Measurements from ENCODE around the gene CRKL. TPM values are rescaled to one million over a fixed set of nuclear protein-coding genes. Genes with fewer than 3 reads are reported as not detected.
A peak's percentile ranks its signal among the peaks of the same experiment; 100 is the strongest.

The CRKL gene
- total RNA-seq, 1 experiment from 2014 or later, result 69.9 TPM

DNA sequence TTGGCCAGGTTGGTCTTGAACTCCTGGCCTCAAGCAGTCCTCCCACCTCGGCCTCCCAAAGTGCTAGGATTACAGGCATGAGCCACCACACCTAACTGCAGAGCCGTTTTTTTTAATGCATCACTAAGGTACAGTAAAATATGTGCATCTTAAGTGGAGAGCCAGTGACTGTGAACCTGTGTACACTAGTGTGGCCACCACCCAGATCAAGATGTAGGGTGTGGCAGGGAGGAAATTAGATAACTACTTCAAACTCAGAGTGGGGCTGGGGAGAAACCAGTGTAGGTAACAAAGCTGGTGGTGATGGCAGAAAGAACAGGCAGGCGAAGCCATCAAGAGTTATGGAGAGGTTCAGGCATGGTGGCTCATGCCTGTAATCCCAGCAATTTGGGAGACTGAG is 44.0 kb upstream of the CRKL start:
- Mint-ChIP-seq H3K36me3 (ENCODE audit: insufficient read depth, unreplicated experiment) (peaks cover 11% of the 10 kb centered on the region), H3K27me3 (ENCODE audit: unreplicated experiment) (no peaks in the 10 kb centered on the region), H3K9me3 (ENCODE audit: low read depth, unreplicated experiment) (no peaks in the 10 kb centered on the region), H3K4me3 (ENCODE audit: low read depth, unreplicated experiment) (no peak overlapping the region), H3K4me1 (ENCODE audit: low read depth, unreplicated experiment) (no peaks in the 10 kb centered on the region), H3K27ac (ENCODE audit: unreplicated experiment) (no peak overlapping the region)
- BruUV-seq (replicated peaks), result no TSS peak
- TF ChIP-seq, protein P1, sequence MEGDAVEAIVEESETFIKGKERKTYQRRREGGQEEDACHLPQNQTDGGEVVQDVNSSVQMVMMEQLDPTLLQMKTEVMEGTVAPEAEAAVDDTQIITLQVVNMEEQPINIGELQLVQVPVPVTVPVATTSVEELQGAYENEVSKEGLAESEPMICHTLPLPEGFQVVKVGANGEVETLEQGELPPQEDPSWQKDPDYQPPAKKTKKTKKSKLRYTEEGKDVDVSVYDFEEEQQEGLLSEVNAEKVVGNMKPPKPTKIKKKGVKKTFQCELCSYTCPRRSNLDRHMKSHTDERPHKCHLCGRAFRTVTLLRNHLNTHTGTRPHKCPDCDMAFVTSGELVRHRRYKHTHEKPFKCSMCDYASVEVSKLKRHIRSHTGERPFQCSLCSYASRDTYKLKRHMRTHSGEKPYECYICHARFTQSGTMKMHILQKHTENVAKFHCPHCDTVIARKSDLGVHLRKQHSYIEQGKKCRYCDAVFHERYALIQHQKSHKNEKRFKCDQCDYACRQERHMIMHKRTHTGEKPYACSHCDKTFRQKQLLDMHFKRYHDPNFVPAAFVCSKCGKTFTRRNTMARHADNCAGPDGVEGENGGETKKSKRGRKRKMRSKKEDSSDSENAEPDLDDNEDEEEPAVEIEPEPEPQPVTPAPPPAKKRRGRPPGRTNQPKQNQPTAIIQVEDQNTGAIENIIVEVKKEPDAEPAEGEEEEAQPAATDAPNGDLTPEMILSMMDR (IDR thresholded peaks at IDR 0.05; ENCODE audit: unreplicated experiment), result no peak
- no peak for DNase-seq
- intact Hi-C loops (cut with micrococcal nuclease; ENCODE audit: unreplicated experiment), result no loop called here
- CTCF ChIA-PET, result interaction anchor here (0.6 to 1.6 kb wide), 2 partner anchors 9 to 12 kb away, joined by 3 to 4 read pairs; no protein-coding TSS in a partner anchor

DNA sequence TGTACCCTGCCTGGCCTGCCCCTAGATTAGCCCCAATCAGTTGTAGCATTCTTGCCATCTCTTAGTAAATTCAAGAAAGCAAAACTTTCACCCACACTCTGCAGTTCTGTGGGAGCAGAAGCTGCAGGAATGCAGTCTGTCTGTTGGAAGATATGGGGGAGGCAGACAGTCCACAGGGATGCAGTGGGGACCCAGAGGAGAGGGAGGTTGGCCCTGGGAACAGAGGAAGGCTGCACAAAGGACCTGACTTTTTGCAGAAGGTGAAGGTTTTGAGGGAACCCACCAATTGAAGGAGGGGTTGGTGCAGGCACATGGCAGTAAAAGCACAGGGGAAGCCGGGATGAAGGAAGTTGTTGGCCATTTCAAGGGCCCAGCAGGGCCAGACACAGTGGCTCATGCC is 41.9 kb upstream of the CRKL start:
- CTCF ChIA-PET, result interaction anchor here (0.7 to 0.8 kb wide), 2 partner anchors 62 to 98 kb away, joined by 3 to 5 read pairs; no protein-coding TSS in a partner anchor

DNA sequence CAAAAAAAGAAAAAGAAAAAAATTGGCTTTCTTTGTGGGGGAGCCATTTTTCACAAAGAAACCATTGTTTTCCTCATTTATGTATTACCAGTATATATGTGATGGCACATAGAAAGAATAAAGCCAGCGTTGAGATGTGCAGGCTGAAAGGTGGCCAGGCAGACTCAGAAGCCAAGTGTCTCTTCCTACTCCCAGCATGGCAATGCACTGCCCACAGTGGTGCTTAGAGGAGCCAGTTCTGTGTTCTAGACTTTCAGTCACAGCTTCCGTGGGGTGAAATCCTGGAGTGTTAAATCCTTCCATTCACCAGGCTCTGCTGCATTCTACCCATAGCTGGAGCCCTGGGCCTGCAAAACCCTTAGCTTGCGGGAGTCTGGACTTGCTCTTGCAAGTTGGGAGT is 39.5 kb upstream of the CRKL start:
- Mint-ChIP-seq H3K9me3 (ENCODE audit: low read depth, unreplicated experiment) (no peaks in the 10 kb centered on the region), H3K27me3 (ENCODE audit: unreplicated experiment) (no peaks in the 10 kb centered on the region), H3K4me1 (ENCODE audit: low read depth, unreplicated experiment) (peaks cover 20% of the 10 kb centered on the region), H3K36me3 (ENCODE audit: insufficient read depth, unreplicated experiment) (peaks cover 18% of the 10 kb centered on the region), H3K27ac (ENCODE audit: unreplicated experiment) (no peak overlapping the region), H3K4me3 (ENCODE audit: low read depth, unreplicated experiment) (no peak overlapping the region)
- intact Hi-C loops (cut with micrococcal nuclease; ENCODE audit: unreplicated experiment), result no loop called here
- TF ChIP-seq, protein P1 (IDR thresholded peaks at IDR 0.05; ENCODE audit: unreplicated experiment), result no peak
- no TSS peak for BruUV-seq (replicated peaks)
- CTCF ChIA-PET, result interaction anchor here (0.7 kb wide), 1 partner anchor 15 kb away, joined by 3 read pairs; no protein-coding TSS in a partner anchor
- no peak for DNase-seq

More for the DNA sequence above, 41.9 kb upstream of the CRKL start:
- TF ChIP-seq, protein P1 (IDR thresholded peaks at IDR 0.05; ENCODE audit: unreplicated experiment), result no peak
- intact Hi-C loops (cut with micrococcal nuclease; ENCODE audit: unreplicated experiment), result no loop called here
- Mint-ChIP-seq H3K36me3 (ENCODE audit: insufficient read depth, unreplicated experiment) (peaks cover 14% of the 10 kb centered on the region), H3K27me3 (ENCODE audit: unreplicated experiment) (no peaks in the 10 kb centered on the region), H3K9me3 (ENCODE audit: low read depth, unreplicated experiment) (no peaks in the 10 kb centered on the region), H3K4me1 (ENCODE audit: low read depth, unreplicated experiment) (no peaks in the 10 kb centered on the region), H3K27ac (ENCODE audit: unreplicated experiment) (no peak overlapping the region), H3K4me3 (ENCODE audit: low read depth, unreplicated experiment) (no peak overlapping the region)
- no TSS peak for BruUV-seq (replicated peaks)
- no peak for DNase-seq

DNA sequence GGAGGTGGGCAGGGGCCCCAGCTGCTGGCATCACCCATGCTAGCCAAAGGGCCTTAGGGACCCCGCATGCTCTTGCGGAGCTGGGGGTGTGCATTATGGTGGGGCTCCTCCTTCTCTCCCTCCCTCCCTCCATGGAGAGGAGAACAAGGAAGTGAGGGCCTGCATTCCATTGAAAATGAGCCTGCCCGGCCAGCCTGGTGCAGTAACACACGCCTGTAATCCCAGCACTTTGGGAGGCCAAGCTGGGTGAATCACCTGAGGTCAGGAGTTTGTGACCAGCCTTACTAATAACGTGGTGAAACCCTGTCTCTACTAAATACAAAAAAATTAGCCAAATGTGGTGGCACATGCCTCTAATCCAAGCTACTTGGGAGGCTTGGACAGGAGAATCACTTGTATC is 36.0 kb upstream of the CRKL start:
- Mint-ChIP-seq H3K36me3 (ENCODE audit: insufficient read depth, unreplicated experiment) (peaks cover 19% of the 10 kb centered on the region), H3K27me3 (ENCODE audit: unreplicated experiment) (no peaks in the 10 kb centered on the region), H3K4me3 (ENCODE audit: low read depth, unreplicated experiment) (no peak overlapping the region), H3K4me1 (ENCODE audit: low read depth, unreplicated experiment) (peaks cover 32% of the 10 kb centered on the region), H3K9me3 (ENCODE audit: low read depth, unreplicated experiment) (no peaks in the 10 kb centered on the region), H3K27ac (ENCODE audit: unreplicated experiment) (peak overlapping the region; percentile 40)
- intact Hi-C loops (cut with micrococcal nuclease; ENCODE audit: unreplicated experiment), result no loop called here
- BruUV-seq (replicated peaks), result no TSS peak
- peak; percentile 67 for DNase-seq
- TF ChIP-seq, protein P1 (IDR thresholded peaks at IDR 0.05; ENCODE audit: unreplicated experiment), result no peak
- CTCF ChIA-PET, result interaction anchor here (0.6 to 1.5 kb wide), 6 partner anchors 31 to 222 kb away, joined by 3 to 4 read pairs (median 4); no protein-coding TSS in a partner anchor
